Measurements from ENCODE around the gene TPSD1. TPM values are rescaled to one million over a fixed set of nuclear protein-coding genes. Genes with fewer than 3 reads are reported as not detected.

TPSD1 gene
- total and polyA plus RNA-seq, 9 of the 15 experiments (the other 6 are each of a cell fraction or from before 2014, with no cell fraction given): not detected

- TF ChIP-seq PCBP2 (IDR thresholded peaks at IDR 0.05; ENCODE audit: low read depth, low read length, poor library complexity, severe bottlenecking): no peak
- TF ChIP-seq HLTF (IDR thresholded peaks at IDR 0.05): no peak
- TF ChIP-seq LEF1 (IDR thresholded peaks at IDR 0.05): no peak
- peak; percentile 84 for TF ChIP-seq ZNF586 (CRISPR knock-in tag; conservative IDR thresholded peaks at IDR 0.05)
- TF ChIP-seq ZFP30 (CRISPR knock-in tag; IDR thresholded peaks at IDR 0.05; ENCODE audit: borderline replicate concordance): no peak; the same call in 1 of the 2 replicates
- no peak for TF ChIP-seq KDM5B (IDR thresholded peaks at IDR 0.05; ENCODE audit: insufficient replicate concordance, low read depth, low read length)
- no peak for TF ChIP-seq CEBPG (CRISPR knock-in tag; IDR thresholded peaks at IDR 0.05)
- TF ChIP-seq CEBPG (tag; conservative IDR thresholded peaks at IDR 0.05 in 1 of 2, IDR thresholded peaks at IDR 0.05 in 1 of 2): peak; percentile 37 to 68; a peak in 2 of 4 replicates
- TF ChIP-seq FOXA3 (CRISPR knock-in tag; conservative IDR thresholded peaks at IDR 0.05 in 1 of 2, IDR thresholded peaks at IDR 0.05 in 1 of 2): peak in 1 of 2 experiments; percentile 24; a peak in 1 of 4 replicates
- no peak for TF ChIP-seq ARID4B (CRISPR knock-in tag; IDR thresholded peaks at IDR 0.05)
- peak; percentile 19; the same call in 1 of the 2 replicates for TF ChIP-seq ADNP (tag; IDR thresholded peaks at IDR 0.05)
- no peak for TF ChIP-seq ZNF280A (IDR thresholded peaks at IDR 0.05; ENCODE audit: low read depth, partially characterized antibody)
- TF ChIP-seq ZNF76 (CRISPR knock-in tag; IDR thresholded peaks at IDR 0.05; ENCODE audit: borderline replicate concordance): peak; percentile 98
- no peak for TF ChIP-seq TRIM25 (IDR thresholded peaks at IDR 0.05; ENCODE audit: borderline replicate concordance)
- peak; percentile 99 for TF ChIP-seq MEF2D (tag; conservative IDR thresholded peaks at IDR 0.05; ENCODE audit: low read depth)
- 0 out of 4 replicates have a peak, but pooled peaks of 1 of the 2 experiments have one; percentile 40 for TF ChIP-seq RCOR1 (IDR thresholded peaks at IDR 0.05; ENCODE audit: borderline replicate concordance in 1 of 2, low read depth in 2 of 2, low read length in 2 of 2)
- TF ChIP-seq MAX (CRISPR knock-in tag; IDR thresholded peaks at IDR 0.05): peak; percentile 28; the same call in 1 of the 2 replicates
- TF ChIP-seq TAF15 (IDR thresholded peaks at IDR 0.05; ENCODE audit: low read depth, low read length): no peak
Measured at GRCh38 chr16:1293921-1294656, 38.2 kb downstream of the TPSD1 start (continued).
